Right cardiac atrium (tissue), 5 donors: Measurements from ENCODE around the gene GALNT8. TPM values are rescaled to one million over a fixed set of nuclear protein-coding genes. Genes with fewer than 3 reads are reported as not detected.
"Not testable (repeated sequence)": the region's sequence is repeated elsewhere in the genome, so short reads cannot be mapped to it uniquely, and the experiment has no call there.

Source experiments
- ATAC-seq, 2 donors: fragments of 200-7000 bp; cut with Tn5 transposase; one replicate each; pipeline versions ENCODE4 v1.8.0 to v1.9.1; 2020; ENCODE audit warnings: moderate library complexity in 2 of 2, mild to moderate bottlenecking in 1 of 2
- DNase-seq, 3 donors: peaks; one replicate each; pipeline ENCODE4 v3.0.0-alpha.2; 2020
- H3K27ac ChIP-seq: one replicate; pipeline ENCODE4 v1.5.1; 2013; ENCODE audit warnings: mild to moderate bottlenecking, low read length, control low read depth, moderate library complexity
- H3K27me3 ChIP-seq: one replicate; pipeline ENCODE4 v1.6.1; 2013; ENCODE audit not compliant: control insufficient read depth, insufficient read depth
- H3K4me1 ChIP-seq: one replicate; pipeline ENCODE4 v1.6.1; 2013; ENCODE audit warnings: low read length; ENCODE audit not compliant: control insufficient read depth, insufficient read depth
- H3K4me3 ChIP-seq: one replicate; pipeline ENCODE4 v1.5.1; 2013; ENCODE audit warnings: low read length, control low read depth
- H3K9me3 ChIP-seq: one replicate; pipeline ENCODE4 v1.6.1; 2013; ENCODE audit warnings: low read length; ENCODE audit not compliant: control insufficient read depth
- WGBS: extraction: QIAGEN DNeasy Blood & Tissue Kit; methylation state at CpG from one replicate; pipeline ENCODE4 v1.1.7; 2013; 5-methylcytosine and 5-hydroxymethylcytosine counted together
- intact Hi-C, 4 donors: fragments of 100-400 bp; cut with DNase I; formaldehyde crosslinking; loops; one replicate each; pipeline versions ENCODE4 v1.11.0 to v1.14.0; 2022 to 2023
- polyA plus RNA-seq: library from polyadenylated mRNA; stranded (reverse); fragments of 200-250 nt; gene quantifications from one replicate; pipeline ENCODE4 v1.2.3, GENCODE V29; 2013
- total RNA-seq, 4 donors: library from RNA; stranded (reverse); fragmentation: NEBNext Ultra II Directional; extraction: Animal tissue kit (Norgen Biotek cat#: 25700); gene quantifications; one replicate each; pipeline ENCODE4 v1.2.1, GENCODE V29; 2021
- donor health status: healthy with polysubstance abuse.
- donor health status: DM: no; HTN: yes; CAD: no.
- donor health status: DM: no; HTN: no; CAD: no.
- donor health status: DM: no; HTN: yes; CAD: no; lungs with severe emphysema.
- donor health status: DM: yes; HTN: yes; CAD: no.

GALNT8 gene
- total and polyA plus RNA-seq, 5 donors = 3.5 to 10.3 (median 6.5) TPM

- Histone ChIP-seq H3K27ac (no peak overlapping the region), H3K9me3 (no peaks in the 10 kb centered on the region), H3K4me1 (no peaks in the 10 kb centered on the region), H3K27me3 (no peaks in the 10 kb centered on the region), H3K4me3 (no peak overlapping the region)
- 93% methylated on average over 1 of the region's 1 CpG for WGBS
- ATAC-seq = no peak
- DNase-seq = no peak
- intact Hi-C loops = no loop called here
Observed at GRCh38 chr12:4710113-4710512, 10.1 kb upstream of the GALNT8 start.

GRCh38 chr12:4714879-4715278 lies 5.3 kb upstream of the GALNT8 start:
- intact Hi-C loops = no loop called here
- Histone ChIP-seq H3K4me3 (no peak overlapping the region), H3K27ac (no peak overlapping the region), H3K4me1 (no peaks in the 10 kb centered on the region), H3K27me3 (no peaks in the 10 kb centered on the region), H3K9me3 (no peaks in the 10 kb centered on the region)
- no peak for DNase-seq
- WGBS = 73% methylated on average over 6 of the region's 6 CpGs
- ATAC-seq = no peak

GRCh38 chr12:4717806-4718205 lies 2.4 kb upstream of the GALNT8 start:
- Histone ChIP-seq H3K4me3 (no peak overlapping the region), H3K27ac (no peak overlapping the region), H3K9me3 (no peaks in the 10 kb centered on the region), H3K4me1 (no peaks in the 10 kb centered on the region), H3K27me3 (no peaks in the 10 kb centered on the region)
- DNase-seq (no peak), ATAC-seq (no peak)
- intact Hi-C loops = no loop called here
- WGBS = 89% methylated on average over 1 of the region's 1 CpG

DNA sequence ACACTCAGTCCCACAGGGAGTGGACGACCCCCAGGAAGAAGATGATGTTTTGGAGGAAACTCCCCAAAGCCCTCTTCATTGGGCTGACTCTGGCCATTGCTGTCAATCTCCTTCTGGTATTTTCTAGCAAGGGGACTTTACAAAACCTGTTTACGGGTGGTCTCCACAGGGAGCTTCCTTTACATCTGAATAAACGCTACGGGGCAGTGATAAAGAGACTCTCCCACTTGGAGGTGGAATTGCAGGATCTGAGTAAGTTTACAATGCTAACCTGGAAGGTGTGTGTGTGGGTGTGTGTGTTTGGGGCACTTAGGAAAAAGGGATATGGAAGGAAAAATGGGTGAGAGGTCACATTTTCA lies 416 bp downstream of the GALNT8 start:
- Histone ChIP-seq H3K4me3 (no peak overlapping the region), H3K27ac (no peak overlapping the region), H3K4me1 (no peaks in the 10 kb centered on the region), H3K9me3 (no peaks in the 10 kb centered on the region), H3K27me3 (no peaks in the 10 kb centered on the region)
- DNase-seq (no peak), ATAC-seq (no peak)
- WGBS = 44% methylated on average over 4 of the region's 4 CpGs
- intact Hi-C loops = no loop called here

GRCh38 chr12:4721587-4721986 lies 1.4 kb downstream of the GALNT8 start:
- 45% methylated on average over 11 of the region's 11 CpGs for WGBS
- intact Hi-C loops, H3K9me3 ChIP-seq, H3K4me1 ChIP-seq, DNase-seq, H3K27ac ChIP-seq, ATAC-seq, H3K4me3 ChIP-seq, H3K27me3 ChIP-seq: not testable (repeated sequence)

- DNase-seq (no peak), ATAC-seq (no peak)
- 93% methylated on average over 3 of the region's 3 CpGs for WGBS
- Histone ChIP-seq H3K27ac (no peak overlapping the region), H3K4me1 (no peaks in the 10 kb centered on the region), H3K27me3 (no peaks in the 10 kb centered on the region), H3K9me3 (no peaks in the 10 kb centered on the region), H3K4me3 (no peak overlapping the region)
- intact Hi-C loops = no loop called here
Observed at GRCh38 chr12:4723226-4723625, 3.0 kb downstream of the GALNT8 start.

DNA sequence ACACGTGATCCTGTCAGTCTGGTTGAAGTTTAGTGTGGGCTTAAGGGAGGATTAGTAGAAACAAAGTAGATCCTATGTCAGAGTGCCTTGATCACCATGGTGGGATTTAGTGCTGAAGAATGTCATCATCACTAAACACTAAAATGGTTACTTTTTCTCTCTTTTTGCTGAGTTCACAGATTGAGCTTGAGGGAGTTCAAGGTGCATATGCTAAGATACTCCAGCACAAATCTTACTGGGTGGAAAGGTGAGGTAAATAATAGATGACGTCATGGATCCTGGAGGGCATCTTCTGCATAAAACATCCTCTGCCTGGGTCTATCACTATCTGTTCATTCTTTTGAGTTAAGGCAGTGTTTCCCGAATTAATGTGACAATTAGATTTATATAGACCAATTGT lies 4.9 kb downstream of the GALNT8 start:
- no peak for ATAC-seq
- Histone ChIP-seq H3K4me1 (no peaks in the 10 kb centered on the region), H3K4me3 (no peak overlapping the region), H3K9me3 (no peaks in the 10 kb centered on the region), H3K27ac (no peak overlapping the region), H3K27me3 (no peaks in the 10 kb centered on the region)
- DNase-seq = no peak
- WGBS = 89% methylated on average over 3 of the region's 3 CpGs
- intact Hi-C loops = no loop called here

GRCh38 chr12:4734625-4735340 lies 14.6 kb downstream of the GALNT8 start:
- H3K4me3 ChIP-seq = no peak overlapping the region
- WGBS = 37% methylated on average over 4 of the region's 4 CpGs
- intact Hi-C loops = no loop called here
- H3K27ac ChIP-seq = no peak overlapping the region
- H3K4me1 ChIP-seq = peaks cover 5% of the 10 kb centered on the region
- DNase-seq = peak in 1 of 3 donors; percentile 68
- H3K9me3 ChIP-seq = no peaks in the 10 kb centered on the region
- no peaks in the 10 kb centered on the region for H3K27me3 ChIP-seq
- peak; percentile 58 to 88 for ATAC-seq

GRCh38 chr12:4736091-4736490 lies 15.9 kb downstream of the GALNT8 start:
- Histone ChIP-seq H3K4me1 (peaks cover 5% of the 10 kb centered on the region), H3K4me3 (no peak overlapping the region), H3K27me3 (no peaks in the 10 kb centered on the region), H3K9me3 (no peaks in the 10 kb centered on the region), H3K27ac (no peak overlapping the region)
- intact Hi-C loops = no loop called here
- no peak for DNase-seq
- WGBS = 71% methylated on average over 1 of the region's 1 CpG
- ATAC-seq = peak; percentile 56 to 67

DNA sequence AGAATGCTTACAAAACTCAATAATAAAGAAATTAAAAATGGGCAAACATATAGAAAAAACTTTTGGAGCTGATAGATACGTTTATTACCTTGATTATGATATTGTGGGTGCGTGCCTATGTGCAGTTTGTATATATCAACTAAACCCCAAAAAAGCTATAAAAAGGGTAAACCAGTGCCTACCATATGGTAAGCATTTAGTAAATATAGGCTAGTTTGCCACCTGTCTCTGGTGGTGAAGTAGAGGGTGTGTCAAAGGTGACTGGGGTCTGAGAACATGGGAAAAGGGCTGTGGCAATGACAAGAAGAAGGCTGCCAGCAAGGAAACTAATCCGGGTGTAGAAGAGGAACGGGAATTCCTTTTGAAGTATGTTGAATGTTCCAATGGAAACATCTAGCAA lies 18.3 kb downstream of the GALNT8 start:
- H3K27me3 ChIP-seq = no peaks in the 10 kb centered on the region
- no peak for DNase-seq
- no peak overlapping the region for H3K4me3 ChIP-seq
- no peak overlapping the region for H3K27ac ChIP-seq
- peaks cover 5% of the 10 kb centered on the region for H3K4me1 ChIP-seq
- intact Hi-C loops = no loop called here
- ATAC-seq = no peak
- no peaks in the 10 kb centered on the region for H3K9me3 ChIP-seq
- 88% methylated on average over 4 of the region's 4 CpGs for WGBS

DNA sequence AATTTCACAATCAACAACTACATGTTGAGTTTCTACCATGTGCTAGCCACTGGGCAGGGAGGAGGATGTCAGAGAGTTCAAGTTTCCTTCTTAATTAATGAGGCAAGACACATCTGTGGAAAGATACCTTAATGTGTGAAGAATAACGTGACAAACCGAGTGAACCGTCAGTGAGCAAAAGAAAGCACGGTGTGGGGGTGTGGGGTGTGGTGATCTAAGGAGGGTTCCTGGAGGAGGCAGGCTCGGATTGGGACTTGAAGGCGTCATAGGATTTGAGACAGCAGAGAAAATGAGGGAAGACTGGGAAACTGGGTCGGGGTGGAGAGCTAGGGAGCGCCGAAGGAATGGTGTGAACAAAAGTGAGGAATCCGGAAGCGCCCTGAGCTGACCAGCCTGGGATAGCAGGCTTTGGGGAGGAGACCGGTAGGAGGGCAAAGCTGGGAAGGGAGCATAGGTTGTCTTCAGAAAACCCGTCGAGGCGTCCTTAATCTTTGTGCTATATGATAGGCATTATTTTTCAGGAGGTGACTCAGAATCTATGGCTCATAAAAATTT lies 22.3 kb downstream of the GALNT8 start:
- H3K4me3 ChIP-seq = no peak overlapping the region
- H3K27ac ChIP-seq = no peak overlapping the region
- WGBS = 72% methylated on average over 15 of the region's 15 CpGs
- H3K4me1 ChIP-seq = no peaks in the 10 kb centered on the region
- H3K27me3 ChIP-seq = no peaks in the 10 kb centered on the region
- no peak for DNase-seq
- intact Hi-C loops = no loop called here
- no peak for ATAC-seq
- no peaks in the 10 kb centered on the region for H3K9me3 ChIP-seq

GRCh38 chr12:4743046-4743445 lies 22.8 kb downstream of the GALNT8 start:
- ATAC-seq (no peak), DNase-seq (no peak)
- WGBS = 90% methylated on average over 4 of the region's 4 CpGs
- H3K27ac ChIP-seq = no peak overlapping the region
- H3K27me3 ChIP-seq = no peaks in the 10 kb centered on the region
- no peak overlapping the region for H3K4me3 ChIP-seq
- no peaks in the 10 kb centered on the region for H3K9me3 ChIP-seq
- no peaks in the 10 kb centered on the region for H3K4me1 ChIP-seq
- intact Hi-C loops = no loop called here
